Left lung (tissue), 10 donors: ENCODE measurements around the gene NEUROD2. TPM values are rescaled to one million over a fixed set of nuclear protein-coding genes. Genes with fewer than 3 reads are reported as not detected.

Source experiments
- ATAC-seq: fragments of 200-7000 bp; cut with Tn5 transposase; one replicate; pipeline ENCODE4 v1.9.1; 2020; ENCODE audit warnings: moderate library complexity
- DNase-seq, 4 donors: peaks; one replicate each; pipeline ENCODE4 v3.0.0-alpha.2; 2013 to 2020
- H3K27ac ChIP-seq, 2 donors: fragments of 200-600 bp; sonication (generic) in 1 of 2; one replicate each; pipeline versions ENCODE4 v1.5.0 to v1.8.0; 2020 to 2021
- H3K27me3 ChIP-seq, 2 donors: fragments of 200-600 bp; sonication (generic) in 1 of 2; one replicate each; pipeline versions ENCODE4 v1.5.0 to v1.8.0; 2020 to 2021
- H3K36me3 ChIP-seq, 2 donors: fragments of 200-600 bp; sonication (generic) in 1 of 2; one replicate each; pipeline versions ENCODE4 v1.5.0 to v1.8.0; 2020 to 2021
- H3K4me1 ChIP-seq, 2 donors: fragments of 200-600 bp; one replicate each; pipeline ENCODE4 v1.8.0; 2021
- H3K4me3 ChIP-seq, 2 donors: fragments of 200-600 bp; sonication (generic) in 1 of 2; one replicate each; pipeline versions ENCODE4 v1.5.0 to v1.8.0; 2020 to 2021; ENCODE audit warnings: mild to moderate bottlenecking in 1 of 2
- H3K9me3 ChIP-seq, 2 donors: fragments of 200-600 bp; sonication (generic) in 1 of 2; one replicate each; pipeline versions ENCODE4 v1.5.0 to v1.8.0; 2020 to 2021
- intact Hi-C, 2 donors: fragments of 100-400 bp; cut with DNase I; formaldehyde crosslinking; loops; one replicate each; pipeline versions ENCODE4 v1.11.2 to v1.14.2; 2022
- polyA plus RNA-seq, 6 donors: library from polyadenylated mRNA; unstranded; fragments of 120-200 nt; gene quantifications; one replicate each; pipeline ENCODE4 v1.2.1, GENCODE V29; 2013; ENCODE audit not compliant: insufficient read length in 6 of 6
- total RNA-seq, 2 donors: library from RNA; stranded (reverse); fragmentation: NEBNext Ultra II Directional; extraction: Animal tissue kit (Norgen Biotek cat#: 25700); gene quantifications; one replicate each; pipeline ENCODE4 v1.2.1, GENCODE V29; 2021
- TF ChIP-seq, protein P1 (sequence below), 2 donors: fragments of 200-600 bp; sonication (generic) in 1 of 2; IDR thresholded peaks; one replicate each; pipeline versions ENCODE4 v1.5.0 to v1.8.0; 2021; ENCODE audit warnings: antibody characterized with exemption in 2 of 2
- donor health status: DM: no; HTN: yes; CAD: no.
- donor health status: DM: no; HTN: no; CAD: no.

NEUROD2 gene
- total and polyA plus RNA-seq, 8 donors: 0.03 to 0.11 (median 0.08) TPM; not detected in 2

DNA sequence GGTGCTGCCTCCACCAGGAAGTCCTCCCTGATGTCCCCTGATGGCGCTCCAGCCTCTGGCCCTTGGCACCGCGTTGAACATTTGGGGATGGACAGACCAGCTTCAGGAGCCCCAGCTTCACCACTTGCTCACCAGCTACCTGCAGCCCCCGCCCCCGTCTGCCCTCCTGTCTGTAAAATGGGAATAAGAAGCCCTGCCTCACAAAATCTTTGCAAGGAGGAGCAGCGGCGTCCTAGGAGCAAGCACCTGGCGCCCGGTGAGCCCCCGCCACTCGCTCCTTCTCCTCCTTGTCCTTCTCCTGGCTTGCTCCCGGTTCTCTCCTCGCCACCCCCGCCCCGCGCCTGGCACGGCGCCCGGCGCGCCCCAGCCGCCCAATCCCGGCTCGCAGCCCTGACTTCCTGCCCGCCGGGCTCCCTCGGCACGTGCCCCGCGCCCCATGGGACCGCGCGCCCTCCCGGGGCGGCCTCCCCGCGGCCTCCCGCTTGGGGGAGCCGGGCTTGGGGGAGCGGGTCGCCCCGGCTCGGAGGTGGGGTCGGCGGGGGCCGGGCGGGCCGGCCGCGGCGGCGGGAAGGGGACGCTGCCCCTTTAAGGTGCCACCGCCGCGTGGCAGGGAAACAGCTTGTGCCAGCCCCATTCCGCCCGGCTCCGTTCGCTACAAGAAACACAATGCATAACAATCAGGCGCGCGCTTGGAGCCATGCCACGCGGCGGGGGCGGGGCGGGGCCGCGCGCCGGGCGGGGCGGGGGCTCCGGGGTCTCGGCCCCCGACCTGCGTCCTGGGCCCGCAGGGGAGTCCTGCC is 9.9 kb upstream of the NEUROD2 start:
- DNase-seq: peak in 3 of 4 donors; percentile 68 to 89 (median 79)
- Histone ChIP-seq H3K4me1 (peaks cover 0 to 22% of the 10 kb centered on the region in 2 donors), H3K9me3 (no peaks in the 10 kb centered on the region), H3K27ac (peak overlapping the region in 1 of 2 donors; percentile 60), H3K27me3 (peaks cover 0 to 78% of the 10 kb centered on the region in 2 donors), H3K36me3 (no peaks in the 10 kb centered on the region), H3K4me3 (peak overlapping the region; percentile 35 to 43)
- ATAC-seq: peak; percentile 50
- intact Hi-C loops: no loop called here
- TF ChIP-seq, protein P1, sequence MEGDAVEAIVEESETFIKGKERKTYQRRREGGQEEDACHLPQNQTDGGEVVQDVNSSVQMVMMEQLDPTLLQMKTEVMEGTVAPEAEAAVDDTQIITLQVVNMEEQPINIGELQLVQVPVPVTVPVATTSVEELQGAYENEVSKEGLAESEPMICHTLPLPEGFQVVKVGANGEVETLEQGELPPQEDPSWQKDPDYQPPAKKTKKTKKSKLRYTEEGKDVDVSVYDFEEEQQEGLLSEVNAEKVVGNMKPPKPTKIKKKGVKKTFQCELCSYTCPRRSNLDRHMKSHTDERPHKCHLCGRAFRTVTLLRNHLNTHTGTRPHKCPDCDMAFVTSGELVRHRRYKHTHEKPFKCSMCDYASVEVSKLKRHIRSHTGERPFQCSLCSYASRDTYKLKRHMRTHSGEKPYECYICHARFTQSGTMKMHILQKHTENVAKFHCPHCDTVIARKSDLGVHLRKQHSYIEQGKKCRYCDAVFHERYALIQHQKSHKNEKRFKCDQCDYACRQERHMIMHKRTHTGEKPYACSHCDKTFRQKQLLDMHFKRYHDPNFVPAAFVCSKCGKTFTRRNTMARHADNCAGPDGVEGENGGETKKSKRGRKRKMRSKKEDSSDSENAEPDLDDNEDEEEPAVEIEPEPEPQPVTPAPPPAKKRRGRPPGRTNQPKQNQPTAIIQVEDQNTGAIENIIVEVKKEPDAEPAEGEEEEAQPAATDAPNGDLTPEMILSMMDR (IDR thresholded peaks at IDR 0.05): no peak

DNA sequence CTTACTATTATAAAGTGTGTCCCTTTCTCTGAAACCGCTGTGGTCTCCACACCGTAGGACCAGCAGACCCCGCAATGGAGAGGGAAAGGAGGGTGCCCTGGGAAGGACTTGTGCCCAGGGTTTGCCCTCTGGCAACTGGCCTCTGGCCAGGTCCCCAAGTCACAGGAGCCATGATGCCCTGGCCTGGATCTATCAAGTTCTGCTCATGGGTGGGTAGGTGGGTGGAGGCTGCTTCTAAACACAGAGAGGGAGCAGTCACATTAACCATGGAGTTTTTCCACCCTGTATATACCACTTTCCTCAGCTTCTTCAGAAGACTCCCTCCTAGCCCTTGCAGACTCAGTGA is 9.4 kb upstream of the NEUROD2 start:
- intact Hi-C loops: no loop called here
- Histone ChIP-seq H3K27ac (no peak overlapping the region), H3K4me1 (peaks cover 0 to 17% of the 10 kb centered on the region in 2 donors), H3K27me3 (peaks cover 0 to 84% of the 10 kb centered on the region in 2 donors), H3K4me3 (peak overlapping the region in 1 of 2 donors; percentile 43), H3K36me3 (no peaks in the 10 kb centered on the region), H3K9me3 (no peaks in the 10 kb centered on the region)
- TF ChIP-seq, protein P1 (IDR thresholded peaks at IDR 0.05): no peak
- no peak for ATAC-seq
- no peak for DNase-seq

DNA sequence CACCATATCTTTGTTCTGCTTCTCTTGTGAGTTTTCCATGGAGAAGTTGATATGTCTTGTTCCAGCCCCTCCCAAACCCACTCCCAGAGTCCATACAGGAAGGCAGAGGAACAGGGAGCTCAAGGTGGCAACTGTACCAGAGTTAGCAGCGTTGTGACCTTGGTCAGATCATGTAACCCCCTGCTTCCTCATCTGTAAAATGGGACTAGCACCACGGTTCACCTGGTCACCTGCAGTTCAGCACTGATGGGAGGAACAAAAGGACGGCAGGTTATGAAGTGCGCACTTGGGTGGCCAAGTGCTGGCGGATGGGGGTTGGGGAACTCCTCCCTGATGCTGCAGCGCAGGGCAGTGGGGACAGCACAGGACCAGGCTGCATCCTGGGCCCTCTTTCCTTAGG is 7.7 kb upstream of the NEUROD2 start:
- Histone ChIP-seq H3K27ac (no peak overlapping the region), H3K36me3 (no peaks in the 10 kb centered on the region), H3K27me3 (peaks cover 0 to 94% of the 10 kb centered on the region in 2 donors), H3K4me3 (no peak overlapping the region), H3K9me3 (no peaks in the 10 kb centered on the region), H3K4me1 (peaks cover 0 to 15% of the 10 kb centered on the region in 2 donors)
- no peak for ATAC-seq
- intact Hi-C loops: no loop called here
- TF ChIP-seq, protein P1 (IDR thresholded peaks at IDR 0.05): no peak
- peak in 1 of 4 donors; percentile 59 for DNase-seq

DNA sequence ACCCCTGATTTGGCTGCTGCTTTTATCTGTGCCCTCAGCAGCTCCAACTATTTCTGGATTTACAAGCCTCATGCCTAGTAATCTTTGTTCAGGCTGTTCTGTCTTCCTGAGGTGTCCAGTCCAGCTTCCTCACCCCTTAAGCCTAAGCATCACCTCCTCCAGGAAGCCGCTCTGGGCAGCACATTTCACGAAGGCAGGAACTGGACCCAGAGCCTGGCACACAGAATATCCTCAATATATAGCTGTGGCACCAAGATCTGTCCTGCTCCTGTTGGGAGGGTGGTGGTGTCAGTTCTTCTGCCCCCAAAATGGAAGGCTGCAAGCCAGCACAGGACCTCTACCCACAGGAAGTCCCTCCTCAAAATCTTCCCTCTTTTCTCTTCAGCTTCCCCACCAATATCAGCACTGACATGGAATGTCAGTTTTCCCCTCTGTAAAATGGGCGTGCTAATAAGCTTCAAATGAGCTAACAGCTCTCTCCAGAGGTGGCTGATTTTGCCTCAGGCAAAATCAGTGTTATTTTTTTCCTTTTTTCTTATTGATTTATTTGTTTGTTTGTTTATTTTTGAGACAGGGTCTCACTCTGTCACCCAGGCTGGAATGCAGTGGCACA is 6.9 kb upstream of the NEUROD2 start:
- intact Hi-C loops: no loop called here
- no peak overlapping the region for H3K27ac ChIP-seq
- peaks cover 0 to 15% of the 10 kb centered on the region in 2 donors for H3K4me1 ChIP-seq
- TF ChIP-seq, protein P1 (IDR thresholded peaks at IDR 0.05): no peak
- H3K9me3 ChIP-seq: no peaks in the 10 kb centered on the region
- DNase-seq (no peak), ATAC-seq (no peak)
- H3K4me3 ChIP-seq: no peak overlapping the region
- peaks cover 0 to 99% of the 10 kb centered on the region in 2 donors for H3K27me3 ChIP-seq
- H3K36me3 ChIP-seq: no peaks in the 10 kb centered on the region

DNA sequence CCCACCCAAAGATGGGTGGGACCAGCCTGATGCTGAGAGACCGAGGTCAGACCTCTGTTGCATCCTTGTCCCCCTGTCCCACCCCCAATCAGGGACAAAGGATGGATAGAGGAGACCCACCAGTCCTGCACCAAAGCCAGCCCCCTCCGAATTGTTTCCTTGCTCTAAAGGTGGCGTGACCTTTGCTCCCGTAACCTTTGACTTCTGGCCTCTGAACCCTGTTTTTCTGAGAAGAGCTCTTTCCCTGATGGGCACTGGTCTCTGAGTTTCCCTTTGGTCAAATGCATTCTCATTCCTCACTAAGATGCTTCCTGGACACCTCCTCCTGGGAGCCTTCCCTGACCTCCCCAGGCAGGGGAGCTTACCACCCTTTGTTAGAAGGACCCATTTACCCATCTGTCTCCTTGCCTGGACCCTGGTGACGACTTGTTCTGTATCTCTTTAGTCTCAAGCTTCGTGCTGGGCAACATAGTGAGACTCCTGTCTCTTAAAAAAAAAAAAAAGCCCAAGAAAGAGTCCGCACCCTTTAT is 5.3 kb upstream of the NEUROD2 start:
- Histone ChIP-seq H3K4me3 (no peak overlapping the region), H3K9me3 (no peaks in the 10 kb centered on the region), H3K27me3 (peaks cover 12 to 99% of the 10 kb centered on the region in 2 donors), H3K36me3 (no peaks in the 10 kb centered on the region), H3K27ac (no peak overlapping the region), H3K4me1 (peaks cover 0 to 6% of the 10 kb centered on the region in 2 donors)
- no peak for ATAC-seq
- no peak for DNase-seq
- TF ChIP-seq, protein P1 (IDR thresholded peaks at IDR 0.05): no peak
- intact Hi-C loops: no loop called here
